NT2/D1 (cell line): ENCODE results near the gene SLC22A5.

Experiments
- DNase-seq: peaks from one replicate; pipeline ENCODE4 v3.0.0-alpha.2; 2011; ENCODE audit warnings: low read depth, low spot score
- H3K27me3 ChIP-seq: 2 replicates; pipeline ENCODE4 v1.6.0; 2011; ENCODE audit warnings: mild to moderate bottlenecking; ENCODE audit not compliant: insufficient read length, insufficient read depth
- H3K36me3 ChIP-seq: 2 replicates; pipeline ENCODE4 v1.6.1; 2011; ENCODE audit warnings: mild to moderate bottlenecking, low read length, mixed read lengths; ENCODE audit not compliant: insufficient read depth, insufficient read length
- H3K4me1 ChIP-seq: 2 replicates; pipeline ENCODE4 v1.5.1; 2011; ENCODE audit not compliant: insufficient read depth, insufficient read length
- H3K4me3 ChIP-seq: 2 replicates; pipeline ENCODE4 v1.5.1; 2011; ENCODE audit warnings: low read depth; ENCODE audit not compliant: insufficient read length
- H3K9ac ChIP-seq: 2 replicates; pipeline ENCODE4 v1.6.0; 2011; ENCODE audit warnings: low read depth; ENCODE audit not compliant: insufficient read length
- H3K9me3 ChIP-seq: 2 replicates; pipeline ENCODE4 v1.5.1; 2011; ENCODE audit warnings: mild to moderate bottlenecking, low read length; ENCODE audit not compliant: insufficient read depth
- SUZ12 ChIP-seq: IDR thresholded peaks from 2 replicates; pipeline ENCODE4 v1.6.1; 2011; ENCODE audit not compliant: insufficient read length, insufficient read depth; ENCODE audit errors: extremely low read depth
- YY1 ChIP-seq: IDR thresholded peaks from 2 replicates; pipeline ENCODE4 v1.6.1; 2011; ENCODE audit not compliant: insufficient read length, insufficient read depth
- ZNF274 ChIP-seq: IDR thresholded peaks from 2 replicates; pipeline ENCODE4 v1.6.1; 2011; ENCODE audit warnings: mild to moderate bottlenecking, low read depth, low read length

SLC22A5 gene

DNA sequence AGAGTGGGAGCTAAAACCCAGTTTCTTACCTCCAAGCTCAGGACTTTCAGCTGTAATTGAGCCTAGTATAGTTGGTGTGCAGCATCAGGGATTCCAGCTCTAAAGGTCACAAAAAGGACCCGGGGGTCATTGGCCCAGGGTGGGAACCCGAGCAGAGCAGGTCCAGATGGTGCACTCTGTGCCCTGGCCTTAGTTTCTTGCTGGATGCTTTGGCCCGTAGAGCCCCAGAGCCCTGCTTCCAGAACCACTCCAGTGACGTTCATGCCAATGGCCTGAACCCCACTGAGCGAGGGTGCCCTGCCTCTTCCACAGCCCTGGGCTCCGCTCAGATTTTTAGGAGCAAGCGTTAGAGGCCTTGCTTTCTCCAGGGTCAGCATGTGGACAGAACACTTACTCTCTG is 8.2 kb downstream of the SLC22A5 start:
- TF ChIP-seq SUZ12 (no peak), ZNF274 (no peak), YY1 (no peak)
- Histone ChIP-seq H3K4me3 (no peak overlapping the region), H3K36me3 (no peaks in the 10 kb centered on the region), H3K4me1 (no peaks in the 10 kb centered on the region), H3K9me3 (no peaks in the 10 kb centered on the region), H3K27me3 (no peaks in the 10 kb centered on the region), H3K9ac (no peak overlapping the region)
- no peak for DNase-seq

GRCh38 chr5:132378580-132378979 is 9.1 kb downstream of the SLC22A5 start:
- no peak for DNase-seq
- H3K4me1 ChIP-seq: no peaks in the 10 kb centered on the region
- no peaks in the 10 kb centered on the region for H3K27me3 ChIP-seq
- no peak overlapping the region for H3K9ac ChIP-seq
- TF ChIP-seq YY1 (no peak), SUZ12 (no peak), ZNF274 (no peak)
- H3K9me3 ChIP-seq: no peaks in the 10 kb centered on the region
- H3K4me3 ChIP-seq: no peak overlapping the region
- no peaks in the 10 kb centered on the region for H3K36me3 ChIP-seq

- H3K9me3 ChIP-seq: no peaks in the 10 kb centered on the region
- H3K27me3 ChIP-seq: no peaks in the 10 kb centered on the region
- H3K4me1 ChIP-seq: no peaks in the 10 kb centered on the region
- no peak overlapping the region for H3K4me3 ChIP-seq
- no peaks in the 10 kb centered on the region for H3K36me3 ChIP-seq
- no peak for DNase-seq
- TF ChIP-seq ZNF274 (no peak), YY1 (no peak), SUZ12 (no peak)
- no peak overlapping the region for H3K9ac ChIP-seq
These were observed 10.5 kb downstream of the SLC22A5 start for GRCh38 chr5:132380047-132380446.

GRCh38 chr5:132380741-132381140 is 11.2 kb downstream of the SLC22A5 start:
- no peak for TF ChIP-seq ZNF274
- TF ChIP-seq SUZ12: no peak
- TF ChIP-seq YY1: no peak
- Histone ChIP-seq H3K9me3 (no peaks in the 10 kb centered on the region), H3K36me3 (no peaks in the 10 kb centered on the region), H3K4me1 (no peaks in the 10 kb centered on the region), H3K4me3 (no peak overlapping the region), H3K9ac (no peak overlapping the region), H3K27me3 (no peaks in the 10 kb centered on the region)
- DNase-seq: no peak

GRCh38 chr5:132381614-132382013 is 12.1 kb downstream of the SLC22A5 start:
- Histone ChIP-seq H3K9ac (no peak overlapping the region), H3K9me3 (no peaks in the 10 kb centered on the region), H3K36me3 (no peaks in the 10 kb centered on the region), H3K4me1 (peaks cover under 1% of the 10 kb centered on the region), H3K4me3 (no peak overlapping the region), H3K27me3 (no peaks in the 10 kb centered on the region)
- no peak for DNase-seq
- no peak for TF ChIP-seq ZNF274
- no peak for TF ChIP-seq SUZ12
- no peak for TF ChIP-seq YY1

GRCh38 chr5:132383261-132383660 is 13.8 kb downstream of the SLC22A5 start:
- no peak for DNase-seq
- peaks cover 5% of the 10 kb centered on the region for H3K4me1 ChIP-seq
- H3K36me3 ChIP-seq: no peaks in the 10 kb centered on the region
- no peak for TF ChIP-seq YY1
- no peak for TF ChIP-seq ZNF274
- TF ChIP-seq SUZ12: no peak
- H3K27me3 ChIP-seq: no peaks in the 10 kb centered on the region
- H3K4me3 ChIP-seq: no peak overlapping the region
- no peak overlapping the region for H3K9ac ChIP-seq
- H3K9me3 ChIP-seq: no peaks in the 10 kb centered on the region

DNA sequence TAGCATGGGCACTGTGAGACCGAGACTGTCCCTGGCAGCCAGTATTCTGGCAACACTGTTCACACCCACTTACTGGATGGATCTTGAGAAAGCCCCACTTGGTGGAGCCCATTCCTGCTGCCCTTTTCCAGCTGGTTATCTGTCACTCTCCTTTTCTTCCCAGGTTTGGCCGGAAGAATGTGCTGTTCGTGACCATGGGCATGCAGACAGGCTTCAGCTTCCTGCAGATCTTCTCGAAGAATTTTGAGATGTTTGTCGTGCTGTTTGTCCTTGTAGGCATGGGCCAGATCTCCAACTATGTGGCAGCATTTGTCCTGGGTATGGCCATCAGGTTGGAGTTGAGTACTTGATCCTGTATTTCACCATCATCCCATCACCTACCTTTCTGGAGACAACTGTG is 14.5 kb downstream of the SLC22A5 start:
- DNase-seq: no peak
- TF ChIP-seq YY1: no peak
- TF ChIP-seq ZNF274: no peak
- no peak for TF ChIP-seq SUZ12
- H3K9ac ChIP-seq: no peak overlapping the region
- no peak overlapping the region for H3K4me3 ChIP-seq
- H3K36me3 ChIP-seq: no peaks in the 10 kb centered on the region
- H3K27me3 ChIP-seq: no peaks in the 10 kb centered on the region
- H3K9me3 ChIP-seq: no peaks in the 10 kb centered on the region
- peaks cover 5% of the 10 kb centered on the region for H3K4me1 ChIP-seq
